ENCODE data around the gene LAMA1. TPM values are rescaled to one million over a fixed set of nuclear protein-coding genes. Genes with fewer than 3 reads are reported as not detected.
A peak's percentile ranks its signal among the peaks of the same experiment; 100 is the strongest.

LAMA1 gene
- total RNA-seq, 2 donors from 2014 or later, result 0.99 to 3.4 TPM

GRCh38 chr18:7116001-7116730 is 1.4 kb downstream of the LAMA1 start:
- intact Hi-C loops (cut with DNase I), result no loop called here
- no peak for ATAC-seq
- Histone ChIP-seq H3K4me3 (peak overlapping the region in 1 of 2 donors; percentile 17), H3K4me1 (peaks cover 23% of the 10 kb centered on the region), H3K36me3 (replicated peaks in 1 of 2; ENCODE audit: insufficient read depth in 1 of 2, low read depth in 2 of 2) (no peaks in the 10 kb centered on the region), H3K9me3 (no peaks in the 10 kb centered on the region), H3K27me3 (peaks cover 0 to 32% of the 10 kb centered on the region in 2 donors), H3K27ac (no peak overlapping the region)
- no peak for DNase-seq
- 5 to 10% methylated on average over 24 of the region's 24 CpGs for WGBS, 2 donors
- no peak for TF ChIP-seq POLR2A (IDR thresholded peaks at IDR 0.05)

GRCh38 chr18:7112936-7113335 is 4.7 kb downstream of the LAMA1 start:
- WGBS, 2 donors, result 77 to 80% methylated on average over 3 of the region's 3 CpGs
- TF ChIP-seq CTCF (IDR thresholded peaks at IDR 0.05) (no peak), POLR2A (IDR thresholded peaks at IDR 0.05) (no peak)
- intact Hi-C loops (cut with DNase I), result no loop called here
- Histone ChIP-seq H3K27me3 (peaks cover 0 to 29% of the 10 kb centered on the region in 2 donors), H3K4me3 (no peak overlapping the region), H3K9me3 (no peaks in the 10 kb centered on the region), H3K27ac (no peak overlapping the region), H3K4me1 (peaks cover 22% of the 10 kb centered on the region), H3K36me3 (replicated peaks in 1 of 2; ENCODE audit: insufficient read depth in 1 of 2, low read depth in 2 of 2) (no peaks in the 10 kb centered on the region)
- ATAC-seq (no peak), DNase-seq (no peak)

- intact Hi-C loops (cut with DNase I), result no loop called here
- 57 to 68% methylated on average over 2 of the region's 2 CpGs for WGBS, 2 donors
- ATAC-seq, result no peak
Observed at GRCh38 chr18:7111134-7111533, 6.5 kb downstream of the LAMA1 start.

GRCh38 chr18:7105943-7106342 is 11.7 kb downstream of the LAMA1 start:
- H3K4me3 ChIP-seq, result no peak overlapping the region
- H3K27me3 ChIP-seq, result no peaks in the 10 kb centered on the region
- H3K9me3 ChIP-seq, result no peaks in the 10 kb centered on the region
- intact Hi-C loops (cut with DNase I), result no loop called here
- no peak overlapping the region for H3K27ac ChIP-seq
- ATAC-seq (no peak), DNase-seq (no peak)
- 66 to 68% methylated on average over 4 to 5 of the region's 5 CpGs for WGBS, 2 donors
- no peaks in the 10 kb centered on the region for H3K36me3 ChIP-seq (replicated peaks in 1 of 2; ENCODE audit: insufficient read depth in 1 of 2, low read depth in 2 of 2)
- H3K4me1 ChIP-seq, result no peaks in the 10 kb centered on the region
- TF ChIP-seq CTCF (IDR thresholded peaks at IDR 0.05) (no peak), POLR2A (IDR thresholded peaks at IDR 0.05) (no peak)

More at GRCh38 chr18:7111134-7111533, 6.5 kb downstream of the LAMA1 start:
- Histone ChIP-seq H3K27ac (no peak overlapping the region), H3K27me3 (peaks cover 0 to 11% of the 10 kb centered on the region in 2 donors), H3K36me3 (replicated peaks in 1 of 2; ENCODE audit: insufficient read depth in 1 of 2, low read depth in 2 of 2) (no peaks in the 10 kb centered on the region), H3K9me3 (no peaks in the 10 kb centered on the region), H3K4me1 (peaks cover 4% of the 10 kb centered on the region), H3K4me3 (no peak overlapping the region)
- no peak for TF ChIP-seq POLR2A (IDR thresholded peaks at IDR 0.05)
- TF ChIP-seq CTCF (IDR thresholded peaks at IDR 0.05), result no peak
- no peak for DNase-seq

- 83 to 85% methylated on average over 7 of the region's 7 CpGs for WGBS, 2 donors
- H3K9me3 ChIP-seq, result no peaks in the 10 kb centered on the region
- no peaks in the 10 kb centered on the region for H3K27me3 ChIP-seq
- no peak for ATAC-seq
- H3K36me3 ChIP-seq (replicated peaks in 1 of 2; ENCODE audit: insufficient read depth in 1 of 2, low read depth in 2 of 2), result no peaks in the 10 kb centered on the region
- no peaks in the 10 kb centered on the region for H3K4me1 ChIP-seq
- intact Hi-C loops (cut with DNase I), result no loop called here
- no peak for TF ChIP-seq CTCF (IDR thresholded peaks at IDR 0.05)
- TF ChIP-seq POLR2A (IDR thresholded peaks at IDR 0.05), result no peak
- H3K27ac ChIP-seq, result no peak overlapping the region
- no peak for DNase-seq
- H3K4me3 ChIP-seq, result no peak overlapping the region
Observed at GRCh38 chr18:7105268-7105667, 12.3 kb downstream of the LAMA1 start.
